ENCODE measurements around the gene ART1. TPM values are rescaled to one million over a fixed set of nuclear protein-coding genes. Genes with fewer than 3 reads are reported as not detected.

ART1 gene
- total and polyA plus RNA-seq, 7 experiments from 2014 or later: not detected

DNA sequence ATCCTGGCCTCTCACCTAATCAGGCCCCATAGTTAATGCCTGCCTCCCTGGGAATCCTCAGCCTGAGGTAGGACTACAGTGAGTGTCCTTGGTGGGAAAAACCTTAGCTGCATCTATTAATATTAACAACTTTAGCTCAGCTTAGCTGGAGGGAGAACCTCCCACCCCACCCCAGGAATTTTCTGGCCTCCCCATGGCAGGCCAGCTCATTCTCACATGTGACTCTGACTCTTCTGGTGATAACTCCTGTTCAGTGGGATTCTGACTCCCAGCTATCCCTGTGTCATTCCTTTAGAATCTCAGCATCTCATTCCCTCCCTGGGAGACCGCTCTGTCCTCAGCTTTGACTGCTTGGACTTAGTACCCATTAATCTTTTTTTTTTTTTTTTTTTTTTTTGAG is 17.6 kb upstream of the ART1 start:
- H3K4me3 ChIP-seq (ENCODE audit: low read length): no peak overlapping the region
- intact Hi-C loops (cut with micrococcal nuclease): no loop called here
- H3K4me1 Mint-ChIP-seq: peaks cover 0 to 11% (median 6%) of the 10 kb centered on the region in 7 donors
- H3K27me3 ChIP-seq (ENCODE audit: control insufficient read depth in 2 of 2, insufficient read depth in 2 of 2, low read length in 2 of 2): no peaks in the 10 kb centered on the region
- ATAC-seq (no peak), DNase-seq (no peak)
- H3K9me3 ChIP-seq (ENCODE audit: control insufficient read depth in 2 of 3, low read length in 3 of 3): no peaks in the 10 kb centered on the region
- H3K27ac ChIP-seq (ENCODE audit: low read depth, low read length): no peak overlapping the region
- H3K27ac Mint-ChIP-seq: no peak overlapping the region
- POLR2A ChIA-PET: no interaction called here
- H3K27me3 Mint-ChIP-seq: no peaks in the 10 kb centered on the region
- H3K36me3 ChIP-seq (ENCODE audit: control insufficient read depth in 2 of 3, insufficient read depth in 3 of 3, low read length in 3 of 3): no peaks in the 10 kb centered on the region
- no peaks in the 10 kb centered on the region for H3K4me1 ChIP-seq (ENCODE audit: control insufficient read depth in 2 of 2, insufficient read depth in 2 of 2, low read length in 2 of 2)
- CTCF ChIA-PET: interaction anchor here (1.0 to 1.2 kb wide), 2 partner anchors 13 to 18 kb away, joined by 4 read pairs; no protein-coding TSS in a partner anchor
- H3K4me3 Mint-ChIP-seq: no peak overlapping the region
- peaks cover 0 to 3% (median 0%) of the 10 kb centered on the region in 5 donors for H3K36me3 Mint-ChIP-seq
- H3K9me3 Mint-ChIP-seq: no peaks in the 10 kb centered on the region

DNA sequence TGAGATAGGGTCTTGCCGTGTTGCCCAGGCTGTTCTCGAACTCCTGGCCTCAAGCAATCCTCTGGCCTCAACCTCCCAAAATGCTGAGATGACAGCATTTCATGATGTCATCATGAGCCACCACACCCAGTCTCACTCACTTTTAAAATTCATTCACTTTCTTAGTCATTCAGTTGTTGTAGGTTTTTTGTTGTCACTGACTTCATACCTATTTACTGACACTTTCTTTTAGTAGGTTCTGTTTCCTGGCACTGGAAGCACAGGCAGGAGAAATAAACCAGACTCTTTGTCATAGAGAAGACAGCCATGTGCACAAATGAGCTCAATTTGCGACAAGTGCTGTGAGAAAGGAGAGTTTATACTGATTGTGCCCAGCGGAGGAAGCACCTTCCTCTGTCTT is 13.6 kb upstream of the ART1 start:
- intact Hi-C loops (cut with micrococcal nuclease): no loop called here
- Histone ChIP-seq H3K4me3 (ENCODE audit: low read length) (no peak overlapping the region), H3K27ac (ENCODE audit: low read depth, low read length) (no peak overlapping the region), H3K4me1 (ENCODE audit: control insufficient read depth in 2 of 2, insufficient read depth in 2 of 2, low read length in 2 of 2) (no peaks in the 10 kb centered on the region), H3K36me3 (ENCODE audit: control insufficient read depth in 2 of 3, insufficient read depth in 3 of 3, low read length in 3 of 3) (no peaks in the 10 kb centered on the region), H3K9me3 (ENCODE audit: control insufficient read depth in 2 of 3, low read length in 3 of 3) (no peaks in the 10 kb centered on the region), H3K27me3 (ENCODE audit: control insufficient read depth in 2 of 2, insufficient read depth in 2 of 2, low read length in 2 of 2) (no peaks in the 10 kb centered on the region)
- H3K27ac Mint-ChIP-seq: no peak overlapping the region
- H3K36me3 Mint-ChIP-seq: peaks cover 0 to 3% (median 0%) of the 10 kb centered on the region in 5 donors
- peaks cover 0 to 3% (median 0%) of the 10 kb centered on the region in 5 donors for H3K27me3 Mint-ChIP-seq
- H3K4me3 Mint-ChIP-seq: no peak overlapping the region
- ChIA-PET POLR2A (no interaction called here), CTCF (no interaction called here)
- no peak for DNase-seq
- no peak for ATAC-seq
- H3K9me3 Mint-ChIP-seq: no peaks in the 10 kb centered on the region
- peaks cover 0 to 8% (median 6%) of the 10 kb centered on the region in 7 donors for H3K4me1 Mint-ChIP-seq

DNA sequence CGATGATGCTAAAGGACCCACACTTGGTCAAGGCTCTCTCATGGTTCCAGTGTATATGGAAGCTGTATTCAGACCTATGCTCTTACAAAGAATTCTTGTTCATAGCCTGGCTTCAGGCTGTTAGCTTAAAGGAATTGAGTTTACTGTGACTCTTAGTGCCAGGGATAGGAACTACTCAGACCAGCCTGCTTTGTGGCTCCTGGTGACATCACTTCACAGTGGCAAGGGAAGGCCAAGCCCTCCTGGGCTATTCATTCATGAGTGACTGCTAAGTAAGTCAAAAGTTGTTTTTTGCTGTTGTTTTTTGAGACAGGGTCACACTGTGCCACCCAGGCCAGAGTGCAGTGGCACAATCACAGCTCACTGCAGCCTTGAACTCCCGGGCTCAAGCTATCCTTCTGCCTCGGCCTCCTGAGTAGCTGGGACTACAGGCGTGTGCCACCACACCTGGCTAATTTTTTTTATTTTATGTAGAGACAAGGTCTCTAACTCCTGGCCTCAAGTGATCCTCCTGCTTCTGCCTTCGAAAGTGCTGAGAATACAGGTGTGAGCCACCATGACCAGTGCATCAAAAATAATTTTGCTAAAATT is 12.8 kb upstream of the ART1 start:
- CTCF ChIA-PET: interaction anchor here (0.7 kb wide), 1 partner anchor 18 kb away, joined by 3 read pairs; no protein-coding TSS in a partner anchor

DNA sequence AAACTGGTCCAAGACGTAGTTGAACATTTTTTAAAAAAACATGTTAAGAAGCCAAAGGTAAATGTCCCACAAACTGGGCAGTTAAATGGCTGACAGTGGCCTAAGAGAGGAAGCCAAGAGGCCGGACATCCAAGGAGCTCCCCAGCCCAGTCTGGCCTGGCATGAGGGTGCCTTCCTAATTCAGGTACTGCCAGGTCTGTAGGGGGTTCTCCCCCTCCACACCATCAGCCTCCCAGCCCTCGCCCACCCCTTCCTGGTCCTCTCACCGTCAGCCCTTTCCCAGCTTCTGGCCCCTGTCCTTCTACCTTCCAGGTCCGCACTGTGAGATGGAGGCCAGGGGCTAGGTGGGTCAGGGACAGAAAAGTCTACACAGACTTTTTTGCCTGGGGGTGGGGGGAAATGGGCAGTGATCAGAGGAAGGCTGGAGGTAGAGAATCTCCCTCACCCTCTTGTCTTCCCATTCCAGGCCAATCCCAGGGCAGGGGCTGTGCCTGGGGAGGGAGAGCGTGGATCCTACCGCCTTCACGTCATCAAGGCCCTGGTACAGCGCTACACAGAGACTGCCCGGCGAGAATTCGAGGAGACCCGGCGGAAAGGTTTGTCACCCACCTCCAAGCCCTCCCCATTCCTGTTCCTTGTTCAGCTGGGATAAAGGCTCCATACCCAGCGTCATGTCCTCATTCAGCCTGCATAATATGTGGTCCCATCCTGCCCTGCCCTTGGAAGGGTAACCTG is 9.1 kb upstream of the ART1 start:
- H3K27ac ChIP-seq (ENCODE audit: low read depth, low read length): no peak overlapping the region
- peaks cover 0 to 3% (median 0%) of the 10 kb centered on the region in 11 donors for H3K9me3 Mint-ChIP-seq
- ATAC-seq (no peak), DNase-seq (no peak)
- intact Hi-C loops (cut with micrococcal nuclease): no loop called here
- peaks cover 0 to 2% (median 0%) of the 10 kb centered on the region in 7 donors for H3K4me1 Mint-ChIP-seq
- H3K4me1 ChIP-seq (ENCODE audit: control insufficient read depth in 2 of 2, insufficient read depth in 2 of 2, low read length in 2 of 2): no peaks in the 10 kb centered on the region
- no peak overlapping the region for H3K4me3 ChIP-seq (ENCODE audit: low read length)
- H3K36me3 ChIP-seq (ENCODE audit: control insufficient read depth in 2 of 3, insufficient read depth in 3 of 3, low read length in 3 of 3): no peaks in the 10 kb centered on the region
- ChIA-PET CTCF (no interaction called here), POLR2A (no interaction called here)
- no peaks in the 10 kb centered on the region for H3K27me3 ChIP-seq (ENCODE audit: control insufficient read depth in 2 of 2, insufficient read depth in 2 of 2, low read length in 2 of 2)
- H3K27ac Mint-ChIP-seq: no peak overlapping the region
- no peaks in the 10 kb centered on the region for H3K36me3 Mint-ChIP-seq
- H3K27me3 Mint-ChIP-seq: peaks cover 0 to 9% (median 5%) of the 10 kb centered on the region in 5 donors
- no peaks in the 10 kb centered on the region for H3K9me3 ChIP-seq (ENCODE audit: control insufficient read depth in 2 of 3, low read length in 3 of 3)
- no peak overlapping the region for H3K4me3 Mint-ChIP-seq

More for the DNA sequence above, 12.8 kb upstream of the ART1 start:
- no peak overlapping the region for H3K27ac ChIP-seq (ENCODE audit: low read depth, low read length)
- no peaks in the 10 kb centered on the region for H3K9me3 Mint-ChIP-seq
- intact Hi-C loops (cut with micrococcal nuclease): no loop called here
- H3K36me3 Mint-ChIP-seq: peaks cover 0 to 3% (median 0%) of the 10 kb centered on the region in 5 donors
- no peak for DNase-seq
- peaks cover 0 to 2% (median 0%) of the 10 kb centered on the region in 7 donors for H3K4me1 Mint-ChIP-seq
- no peaks in the 10 kb centered on the region for H3K36me3 ChIP-seq (ENCODE audit: control insufficient read depth in 2 of 3, insufficient read depth in 3 of 3, low read length in 3 of 3)
- POLR2A ChIA-PET: interaction anchor here (0.6 kb wide), 1 partner anchor 46 kb away, joined by 3 read pairs; no protein-coding TSS in a partner anchor
- H3K27ac Mint-ChIP-seq: no peak overlapping the region
- no peak for ATAC-seq
- H3K4me3 Mint-ChIP-seq: no peak overlapping the region
- H3K4me3 ChIP-seq (ENCODE audit: low read length): no peak overlapping the region
- no peaks in the 10 kb centered on the region for H3K4me1 ChIP-seq (ENCODE audit: control insufficient read depth in 2 of 2, insufficient read depth in 2 of 2, low read length in 2 of 2)
- no peaks in the 10 kb centered on the region for H3K27me3 ChIP-seq (ENCODE audit: control insufficient read depth in 2 of 2, insufficient read depth in 2 of 2, low read length in 2 of 2)
- H3K9me3 ChIP-seq (ENCODE audit: control insufficient read depth in 2 of 3, low read length in 3 of 3): no peaks in the 10 kb centered on the region
- peaks cover 0 to 6% (median 0%) of the 10 kb centered on the region in 5 donors for H3K27me3 Mint-ChIP-seq

DNA sequence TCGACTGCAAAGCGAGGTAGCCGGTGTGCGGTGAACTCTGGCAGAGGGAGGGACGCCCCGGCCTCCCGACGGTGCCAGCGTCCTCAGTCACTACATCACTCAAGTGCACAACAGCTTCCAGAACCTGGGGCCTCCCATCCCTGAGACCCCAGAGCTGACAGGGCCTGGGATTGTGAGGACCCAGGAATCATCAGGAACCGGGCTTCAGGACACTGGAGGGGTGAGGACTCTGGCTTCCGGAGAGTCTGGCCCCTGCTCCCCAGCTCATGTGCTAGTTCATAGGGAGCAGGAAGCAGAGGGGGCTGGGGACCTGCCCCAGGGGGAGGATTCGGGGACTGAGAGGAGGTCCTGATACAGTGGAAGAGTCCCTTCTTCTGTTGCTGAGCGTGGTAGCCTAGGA is 7.7 kb upstream of the ART1 start:
- Histone ChIP-seq H3K4me1 (ENCODE audit: control insufficient read depth in 2 of 2, insufficient read depth in 2 of 2, low read length in 2 of 2) (peaks cover 0 to under 1% of the 10 kb centered on the region in 2 donors), H3K36me3 (ENCODE audit: control insufficient read depth in 2 of 3, insufficient read depth in 3 of 3, low read length in 3 of 3) (no peaks in the 10 kb centered on the region), H3K27ac (ENCODE audit: low read depth, low read length) (no peak overlapping the region), H3K9me3 (ENCODE audit: control insufficient read depth in 2 of 3, low read length in 3 of 3) (no peaks in the 10 kb centered on the region), H3K4me3 (ENCODE audit: low read length) (no peak overlapping the region), H3K27me3 (ENCODE audit: control insufficient read depth in 2 of 2, insufficient read depth in 2 of 2, low read length in 2 of 2) (no peaks in the 10 kb centered on the region)
- ATAC-seq: no peak
- no peak overlapping the region for H3K4me3 Mint-ChIP-seq
- no peak overlapping the region for H3K27ac Mint-ChIP-seq
- CTCF ChIA-PET: no interaction called here
- H3K36me3 Mint-ChIP-seq: no peaks in the 10 kb centered on the region
- POLR2A ChIA-PET: no interaction called here
- H3K9me3 Mint-ChIP-seq: peaks cover 0 to 3% (median 0%) of the 10 kb centered on the region in 11 donors
- no peak for DNase-seq
- H3K4me1 Mint-ChIP-seq: peaks cover 0 to 5% (median 5%) of the 10 kb centered on the region in 7 donors
- H3K27me3 Mint-ChIP-seq: peaks cover 0 to 15% (median 10%) of the 10 kb centered on the region in 5 donors
- intact Hi-C loops (cut with micrococcal nuclease): no loop called here

DNA sequence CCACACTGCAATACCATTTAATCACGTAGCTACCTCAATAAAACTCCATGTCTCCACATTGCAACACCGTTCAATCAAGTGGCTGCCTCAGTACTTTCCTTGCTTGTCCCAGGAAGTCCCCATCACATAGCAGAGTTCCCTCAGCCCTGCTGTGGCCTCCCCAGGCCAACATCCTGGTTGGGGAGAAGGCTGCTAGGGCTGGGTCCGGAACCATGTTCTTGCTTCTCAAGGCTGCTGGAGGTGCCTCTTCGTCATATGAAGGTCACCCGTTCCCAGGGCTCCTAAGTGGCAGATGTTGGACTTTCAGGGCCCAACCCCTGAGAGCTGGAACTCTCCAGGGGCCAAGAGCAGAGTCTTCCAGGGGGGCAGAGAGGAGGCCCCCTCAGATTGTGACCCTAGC is 6.4 kb upstream of the ART1 start:
- no peak overlapping the region for H3K4me3 ChIP-seq (ENCODE audit: low read length)
- H3K4me3 Mint-ChIP-seq: no peak overlapping the region
- H3K27me3 ChIP-seq (ENCODE audit: control insufficient read depth in 2 of 2, insufficient read depth in 2 of 2, low read length in 2 of 2): no peaks in the 10 kb centered on the region
- H3K27ac ChIP-seq (ENCODE audit: low read depth, low read length): no peak overlapping the region
- H3K36me3 Mint-ChIP-seq: no peaks in the 10 kb centered on the region
- ChIA-PET CTCF (no interaction called here), POLR2A (no interaction called here)
- peaks cover 7 to 11% of the 10 kb centered on the region in 2 donors for H3K4me1 ChIP-seq (ENCODE audit: control insufficient read depth in 2 of 2, insufficient read depth in 2 of 2, low read length in 2 of 2)
- peaks cover 0 to 5% (median 0%) of the 10 kb centered on the region in 11 donors for H3K9me3 Mint-ChIP-seq
- H3K27me3 Mint-ChIP-seq: peaks cover 0 to 26% (median 11%) of the 10 kb centered on the region in 5 donors
- no peak for ATAC-seq
- peak overlapping the region in 1 of 9 donors; percentile 44 for H3K27ac Mint-ChIP-seq
- DNase-seq: no peak
- H3K9me3 ChIP-seq (ENCODE audit: control insufficient read depth in 2 of 3, low read length in 3 of 3): no peaks in the 10 kb centered on the region
- no peaks in the 10 kb centered on the region for H3K36me3 ChIP-seq (ENCODE audit: control insufficient read depth in 2 of 3, insufficient read depth in 3 of 3, low read length in 3 of 3)
- intact Hi-C loops (cut with micrococcal nuclease): no loop called here
- peaks cover 5 to 12% (median 8%) of the 10 kb centered on the region in 7 donors for H3K4me1 Mint-ChIP-seq
